Keratinocyte (primary cell): ENCODE data around the gene SPOCD1. TPM values are rescaled to one million over a fixed set of nuclear protein-coding genes. Genes with fewer than 3 reads are reported as not detected.

Source experiments
- DNase-seq: peaks from one replicate; pipeline ENCODE4 v3.0.0-alpha.2; 2011; ENCODE audit warnings: low read depth, missing footprints, low spot score
- FAIRE-seq: peaks from 2 replicates; lab custom pipeline; 2011; peaks lifted over from hg19 to GRCh38; lab: Jason Lieb, UNC
- H2AFZ ChIP-seq: 2 replicates; pipeline ENCODE4 v1.6.0; 2012; ENCODE audit warnings: low read length, control low read depth, inconsistent platforms; ENCODE audit not compliant: control insufficient read depth
- H3K27ac ChIP-seq: 2 replicates; pipeline ENCODE4 v1.5.1; 2011; ENCODE audit warnings: low read length; ENCODE audit not compliant: control insufficient read depth, insufficient read depth
- H3K27me3 ChIP-seq: 3 replicates; pipeline ENCODE4 v1.6.0; 2011; ENCODE audit warnings: low read length; ENCODE audit not compliant: control insufficient read depth, insufficient read depth; ENCODE audit errors: extremely low read depth
- H3K36me3 ChIP-seq, 2 experiments: 2 replicates in 1 of 2; 3 replicates in 1 of 2; pipeline ENCODE4 v1.5.1; 2011; ENCODE audit warnings: low read length in 2 of 2, mild to moderate bottlenecking in 1 of 2; ENCODE audit not compliant: control insufficient read depth in 2 of 2, insufficient read depth in 2 of 2; ENCODE audit errors: extremely low read depth in 1 of 2
- H3K4me1 ChIP-seq: 3 replicates; pipeline ENCODE4 v1.5.1; 2011; ENCODE audit warnings: low read length; ENCODE audit not compliant: control insufficient read depth, insufficient read depth; ENCODE audit errors: extremely low read depth
- H3K4me2 ChIP-seq: 3 replicates; pipeline ENCODE4 v1.6.0; 2011; ENCODE audit warnings: low read depth, low read length; ENCODE audit not compliant: control insufficient read depth, insufficient read depth; ENCODE audit errors: extremely low read depth
- H3K4me3 ChIP-seq, 3 experiments: fragments of 200-600 bp in 1 of 3; sonication (generic) in 1 of 3; 2 replicates in 2 of 3; 3 replicates in 1 of 3; pipeline ENCODE4 v1.5.1; 2011 to 2016; ENCODE audit warnings: low read length in 3 of 3, mild to moderate bottlenecking in 3 of 3, control low read depth in 2 of 3, inconsistent platforms in 1 of 3, low read depth in 1 of 3, mixed read lengths in 1 of 3, mixed run types in 1 of 3, moderate library complexity in 1 of 3; ENCODE audit not compliant: control insufficient read depth in 2 of 3, insufficient read depth in 2 of 3; ENCODE audit errors: extremely low read depth in 1 of 3
- H3K79me2 ChIP-seq: 2 replicates; pipeline ENCODE4 v1.6.0; 2012; ENCODE audit warnings: low read length; ENCODE audit not compliant: control insufficient read depth, insufficient read depth
- H3K9ac ChIP-seq: 3 replicates; pipeline ENCODE4 v1.6.0; 2011; ENCODE audit warnings: low read length; ENCODE audit not compliant: control insufficient read depth, insufficient read depth; ENCODE audit errors: extremely low read depth
- H3K9me1 ChIP-seq: 3 replicates; pipeline ENCODE4 v1.6.0; 2011; ENCODE audit warnings: low read length; ENCODE audit not compliant: control insufficient read depth, insufficient read depth; ENCODE audit errors: extremely low read depth
- H3K9me3 ChIP-seq: 2 replicates; pipeline ENCODE4 v1.5.1; 2012; ENCODE audit warnings: low read depth, low read length; ENCODE audit not compliant: control insufficient read depth
- H4K20me1 ChIP-seq: 3 replicates; pipeline ENCODE4 v1.6.0; 2011; ENCODE audit warnings: low read length; ENCODE audit not compliant: control insufficient read depth, insufficient read depth; ENCODE audit errors: extremely low read depth
- CTCF ChIP-seq, 3 experiments: IDR thresholded peaks in 1 of 3; conservative IDR thresholded peaks in 1 of 3; optimal IDR thresholded peaks in 1 of 3; 2 replicates in 2 of 3; 3 replicates in 1 of 3; pipeline versions ENCODE3 to v1.5.1; 2011; ENCODE audit warnings: low read length in 3 of 3, mild to moderate bottlenecking in 3 of 3, moderate library complexity in 2 of 3, control low read depth in 1 of 3, inconsistent platforms in 1 of 3; ENCODE audit not compliant: insufficient read depth in 2 of 3; ENCODE audit errors: extremely low read depth in 1 of 3
- EZH2 ChIP-seq: IDR thresholded peaks from one replicate; pipeline ENCODE4 v1.6.1; 2012; ENCODE audit warnings: inconsistent platforms, mild to moderate bottlenecking, low read length, moderate library complexity
- dilution Hi-C: fragments of 300-500 bp; cut with MboI; formaldehyde crosslinking; loops from one replicate; pipeline ENCODE4 v1.7.0; 2020; ENCODE audit warnings: low sequenced_read_pairs; ENCODE audit not compliant: extremely low pct_ligation_motif_present
- polyA plus RNA-seq, 5 experiments: library from polyadenylated mRNA; depleted of rRNA in 3 of 5; stranded (reverse) in 3 of 5; stranded (forward) in 1 of 5; unstranded in 1 of 5; fragments of >200 nt; gene quantifications; 1 replicate in 1 of 5; 2 replicates in 3 of 5; 3 replicates in 1 of 5; pipeline versions ENCODE4 v1.2.1 to v1.2.3, GENCODE V29; 2011 to 2012; ENCODE audit warnings: missing spikeins in 2 of 5, low read depth in 1 of 5, low replicate concordance in 1 of 5

The SPOCD1 gene
- polyA plus RNA-seq, 1 donor (not counting 4 experiments of a cell fraction or from before 2014, with no cell fraction given), result 4.7 TPM

DNA sequence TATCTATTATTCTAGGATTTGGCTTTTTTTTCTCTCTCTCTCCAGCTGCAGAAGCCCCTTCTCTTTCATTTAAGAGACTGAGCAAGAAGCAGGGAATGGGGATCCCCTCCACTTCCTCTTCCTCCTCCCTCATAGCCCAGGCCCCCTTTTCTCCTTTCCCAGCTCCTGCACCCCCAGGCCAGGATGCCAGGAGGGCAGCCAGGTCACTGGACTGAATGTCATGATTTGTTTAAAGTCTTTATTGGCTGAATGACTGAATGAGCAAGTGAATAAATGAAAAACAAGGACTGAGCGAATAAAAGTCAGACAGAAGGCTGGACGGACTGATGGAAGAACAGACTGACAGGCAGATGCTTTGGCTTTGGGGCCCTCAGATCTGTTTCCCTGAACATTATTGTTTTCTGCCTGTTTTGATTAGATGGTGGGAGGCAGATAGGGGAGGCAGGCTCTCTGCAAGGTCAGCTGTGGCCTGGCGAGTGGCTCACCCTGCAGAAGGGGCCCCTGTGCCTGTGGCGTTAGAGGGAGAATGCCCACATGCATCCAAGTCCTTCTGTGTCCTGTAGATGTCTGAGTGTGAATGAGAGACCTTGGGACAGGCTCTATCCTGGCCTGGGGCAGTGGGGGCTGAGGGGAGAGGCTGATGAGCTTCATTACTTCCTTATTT, 31.3 kb downstream of the SPOCD1 start:
- Histone ChIP-seq H3K9ac (no peak overlapping the region), H3K79me2 (no peaks in the 10 kb centered on the region), H3K4me3 (no peak overlapping the region), H2AFZ (no peak overlapping the region), H3K27ac (no peak overlapping the region), H3K4me1 (peaks cover 10% of the 10 kb centered on the region), H3K9me1 (no peaks in the 10 kb centered on the region), H3K36me3 (no peaks in the 10 kb centered on the region), H3K4me2 (no peak overlapping the region), H3K27me3 (no peaks in the 10 kb centered on the region), H4K20me1 (no peaks in the 10 kb centered on the region), H3K9me3 (no peaks in the 10 kb centered on the region)
- TF ChIP-seq CTCF (optimal IDR thresholded peaks at IDR 0.05 in 1 of 3, IDR thresholded peaks at IDR 0.05 in 1 of 3, conservative IDR thresholded peaks at IDR 0.05 in 1 of 3; ENCODE audit: extremely low read depth in 1 of 3, insufficient read depth in 2 of 3, low read length in 3 of 3), result no peak
- no peak for TF ChIP-seq EZH2
- FAIRE-seq (no peak), DNase-seq (no peak)
- dilution Hi-C loops, result no loop called here

GRCh38 chr1:31783846-31784245, 32.0 kb downstream of the SPOCD1 start:
- TF ChIP-seq CTCF (optimal IDR thresholded peaks at IDR 0.05 in 1 of 3, IDR thresholded peaks at IDR 0.05 in 1 of 3, conservative IDR thresholded peaks at IDR 0.05 in 1 of 3; ENCODE audit: extremely low read depth in 1 of 3, insufficient read depth in 2 of 3, low read length in 3 of 3) (no peak), EZH2 (no peak)
- Histone ChIP-seq H3K9me1 (no peaks in the 10 kb centered on the region), H3K9ac (no peak overlapping the region), H2AFZ (no peak overlapping the region), H3K9me3 (no peaks in the 10 kb centered on the region), H3K79me2 (no peaks in the 10 kb centered on the region), H3K4me3 (no peak overlapping the region), H3K36me3 (no peaks in the 10 kb centered on the region), H3K4me1 (peaks cover 8% of the 10 kb centered on the region), H3K27me3 (no peaks in the 10 kb centered on the region), H3K4me2 (no peak overlapping the region), H3K27ac (no peak overlapping the region), H4K20me1 (no peaks in the 10 kb centered on the region)
- FAIRE-seq (no peak), DNase-seq (no peak)
- dilution Hi-C loops, result no loop called here
